Suprapubic skin (tissue), 4 donors: Measurements from ENCODE around the gene MUC4. TPM values are rescaled to one million over a fixed set of nuclear protein-coding genes. Genes with fewer than 3 reads are reported as not detected.
"Not testable (repeated sequence)": the region's sequence is repeated elsewhere in the genome, so short reads cannot be mapped to it uniquely, and the experiment has no call there.

Experiments
- DNase-seq, 2 donors: peaks; one replicate each; pipeline ENCODE4 v3.0.0-alpha.2; 2019; ENCODE audit warnings: low spot score in 2 of 2
- H3K27ac ChIP-seq: fragments of 200-600 bp; sonication (generic); one replicate; pipeline ENCODE4 v1.5.1; 2019
- H3K27me3 ChIP-seq: fragments of 200-600 bp; sonication (generic); one replicate; pipeline ENCODE4 v1.5.1; 2019
- H3K36me3 ChIP-seq: fragments of 200-600 bp; sonication (generic); one replicate; pipeline ENCODE4 v1.5.1; 2019
- H3K4me1 ChIP-seq: fragments of 200-600 bp; sonication (generic); one replicate; pipeline ENCODE4 v1.5.1; 2019
- H3K4me3 ChIP-seq: fragments of 200-600 bp; sonication (generic); one replicate; pipeline ENCODE4 v1.5.1; 2019; ENCODE audit warnings: mild to moderate bottlenecking
- H3K9me3 ChIP-seq: fragments of 200-600 bp; sonication (generic); one replicate; pipeline ENCODE4 v1.5.1; 2019
- CTCF ChIP-seq, 2 donors: fragments of 200-600 bp in 1 of 2; fragments of 450-650 bp in 1 of 2; sonication (generic) in 1 of 2; IDR thresholded peaks; one replicate each; pipeline ENCODE4 v1.5.1; 2016 to 2019; ENCODE audit warnings: antibody characterized with exemption in 2 of 2, mild to moderate bottlenecking in 1 of 2, moderate library complexity in 1 of 2
- EP300 ChIP-seq: sonication (generic); formaldehyde crosslinking; IDR thresholded peaks from one replicate; pipeline ENCODE4 v1.6.1; 2017; ENCODE audit warnings: antibody characterized with exemption
- POLR2A ChIP-seq, 2 donors: fragments of 450-650 bp; IDR thresholded peaks; one replicate each; pipeline ENCODE4 v1.6.1; 2017; ENCODE audit warnings: antibody characterized with exemption in 2 of 2, mild to moderate bottlenecking in 2 of 2, moderate library complexity in 2 of 2
- POLR2AphosphoS5 ChIP-seq, 3 donors: sonication (generic); formaldehyde crosslinking; IDR thresholded peaks; one replicate each; pipeline ENCODE4 v1.6.1; 2017; ENCODE audit warnings: antibody characterized with exemption in 3 of 3
- WGBS: methylation state at CpG from one replicate; pipeline ENCODE4 v1.1.5; 2018; 5-methylcytosine and 5-hydroxymethylcytosine counted together
- total RNA-seq, 4 donors: library from RNA; depleted of rRNA; stranded (reverse); fragments of >200 nt; gene quantifications; one replicate each; pipeline ENCODE4 v1.1.0, GENCODE V29; 2016

The MUC4 gene
- total RNA-seq, 4 donors from 2014 or later: not detected

- H3K36me3 ChIP-seq: no peaks in the 10 kb centered on the region
- H3K27me3 ChIP-seq: peaks cover 30% of the 10 kb centered on the region
- H3K27ac ChIP-seq: no peak overlapping the region
- 64% methylated on average over 10 of the region's 15 CpGs for WGBS
- DNase-seq: no peak
- no peak overlapping the region for H3K4me3 ChIP-seq
- TF ChIP-seq EP300: no peak
- no peak for TF ChIP-seq POLR2A (IDR thresholded peaks at IDR 0.05)
- H3K9me3 ChIP-seq: no peaks in the 10 kb centered on the region
- no peaks in the 10 kb centered on the region for H3K4me1 ChIP-seq
Observed at GRCh38 chr3:195825191-195825588, 13.5 kb upstream of the MUC4 start.

- H3K27ac ChIP-seq, DNase-seq, H3K36me3 ChIP-seq, H3K4me1 ChIP-seq, H3K9me3 ChIP-seq, H3K4me3 ChIP-seq: not testable (repeated sequence)
- 40% methylated on average over 1 of the region's 13 CpGs for WGBS
- H3K27me3 ChIP-seq: peaks cover 30% of the 10 kb centered on the region
Observed at GRCh38 chr3:195824425-195825190, 12.9 kb upstream of the MUC4 start.

- no peaks in the 10 kb centered on the region for H3K9me3 ChIP-seq
- WGBS: 46% methylated on average over 13 of the region's 13 CpGs
- peaks cover 30% of the 10 kb centered on the region for H3K27me3 ChIP-seq
- H3K27ac ChIP-seq: no peak overlapping the region
- TF ChIP-seq EP300 (no peak), POLR2AphosphoS5 (IDR thresholded peaks at IDR 0.05) (no peak), POLR2A (IDR thresholded peaks at IDR 0.05) (no peak), CTCF (IDR thresholded peaks at IDR 0.05) (no peak)
- no peaks in the 10 kb centered on the region for H3K36me3 ChIP-seq
- no peak overlapping the region for H3K4me3 ChIP-seq
- no peaks in the 10 kb centered on the region for H3K4me1 ChIP-seq
- DNase-seq: no peak
Observed at GRCh38 chr3:195823999-195824398, 12.3 kb upstream of the MUC4 start.

GRCh38 chr3:195823280-195823679, 11.6 kb upstream of the MUC4 start:
- no peak overlapping the region for H3K27ac ChIP-seq
- no peaks in the 10 kb centered on the region for H3K4me1 ChIP-seq
- TF ChIP-seq POLR2AphosphoS5 (IDR thresholded peaks at IDR 0.05): no peak
- no peak for TF ChIP-seq CTCF (IDR thresholded peaks at IDR 0.05)
- TF ChIP-seq EP300: no peak
- no peak for TF ChIP-seq POLR2A (IDR thresholded peaks at IDR 0.05)
- no peak for DNase-seq
- no peak overlapping the region for H3K4me3 ChIP-seq
- H3K27me3 ChIP-seq: peaks cover 30% of the 10 kb centered on the region
- WGBS: 25% methylated on average over 6 of the region's 10 CpGs
- H3K9me3 ChIP-seq: no peaks in the 10 kb centered on the region
- no peaks in the 10 kb centered on the region for H3K36me3 ChIP-seq

- H3K36me3 ChIP-seq: no peaks in the 10 kb centered on the region
- H3K4me1 ChIP-seq: no peaks in the 10 kb centered on the region
- H3K4me3 ChIP-seq: no peak overlapping the region
- DNase-seq: no peak
- no peaks in the 10 kb centered on the region for H3K9me3 ChIP-seq
- H3K27ac ChIP-seq: no peak overlapping the region
- whole genome bisulfite sequencing: 90% methylated on average over 16 of the region's 16 CpGs
- TF ChIP-seq CTCF (IDR thresholded peaks at IDR 0.05): no peak
- no peak for TF ChIP-seq POLR2A (IDR thresholded peaks at IDR 0.05)
- no peak for TF ChIP-seq POLR2AphosphoS5 (IDR thresholded peaks at IDR 0.05)
- no peak for TF ChIP-seq EP300
- H3K27me3 ChIP-seq: peaks cover 30% of the 10 kb centered on the region
Observed at GRCh38 chr3:195822131-195822696, 10.5 kb upstream of the MUC4 start.

- Histone ChIP-seq H3K9me3 (no peaks in the 10 kb centered on the region), H3K27ac (no peak overlapping the region), H3K27me3 (peaks cover 30% of the 10 kb centered on the region), H3K4me3 (no peak overlapping the region), H3K36me3 (no peaks in the 10 kb centered on the region), H3K4me1 (no peaks in the 10 kb centered on the region)
- no peak for DNase-seq
- TF ChIP-seq EP300: no peak
- no peak for TF ChIP-seq POLR2AphosphoS5 (IDR thresholded peaks at IDR 0.05)
- no peak for TF ChIP-seq POLR2A (IDR thresholded peaks at IDR 0.05)
- WGBS: 84% methylated on average over 21 of the region's 21 CpGs
Observed at GRCh38 chr3:195821403-195822130, 9.8 kb upstream of the MUC4 start.
